ENCODE measurements around the gene CAMTA1. TPM values are rescaled to one million over a fixed set of nuclear protein-coding genes. Genes with fewer than 3 reads are reported as not detected.

Gene CAMTA1
- total and polyA plus RNA-seq, 12 donors, result 123 to 265 (median 142) TPM

DNA sequence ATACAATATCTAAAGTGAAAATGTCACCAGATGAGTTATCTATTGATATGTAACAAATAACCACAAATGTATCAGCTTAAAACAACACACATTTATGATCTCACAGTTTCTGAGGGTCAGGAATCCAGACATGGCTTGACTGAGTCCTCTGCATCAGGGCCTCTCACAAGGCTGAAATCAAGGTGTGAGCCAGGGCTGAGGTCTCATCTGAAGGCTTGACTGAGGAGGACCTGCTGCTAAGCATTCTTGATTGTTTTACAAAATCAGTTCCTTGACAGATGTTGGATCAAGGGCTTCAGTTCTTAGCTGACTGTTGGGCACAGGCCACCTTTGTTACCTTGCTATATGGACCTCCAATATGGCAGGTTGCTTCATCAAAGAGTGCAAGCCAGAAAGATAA lies 483.7 kb downstream of the CAMTA1 start:
- TF ChIP-seq, protein P1, sequence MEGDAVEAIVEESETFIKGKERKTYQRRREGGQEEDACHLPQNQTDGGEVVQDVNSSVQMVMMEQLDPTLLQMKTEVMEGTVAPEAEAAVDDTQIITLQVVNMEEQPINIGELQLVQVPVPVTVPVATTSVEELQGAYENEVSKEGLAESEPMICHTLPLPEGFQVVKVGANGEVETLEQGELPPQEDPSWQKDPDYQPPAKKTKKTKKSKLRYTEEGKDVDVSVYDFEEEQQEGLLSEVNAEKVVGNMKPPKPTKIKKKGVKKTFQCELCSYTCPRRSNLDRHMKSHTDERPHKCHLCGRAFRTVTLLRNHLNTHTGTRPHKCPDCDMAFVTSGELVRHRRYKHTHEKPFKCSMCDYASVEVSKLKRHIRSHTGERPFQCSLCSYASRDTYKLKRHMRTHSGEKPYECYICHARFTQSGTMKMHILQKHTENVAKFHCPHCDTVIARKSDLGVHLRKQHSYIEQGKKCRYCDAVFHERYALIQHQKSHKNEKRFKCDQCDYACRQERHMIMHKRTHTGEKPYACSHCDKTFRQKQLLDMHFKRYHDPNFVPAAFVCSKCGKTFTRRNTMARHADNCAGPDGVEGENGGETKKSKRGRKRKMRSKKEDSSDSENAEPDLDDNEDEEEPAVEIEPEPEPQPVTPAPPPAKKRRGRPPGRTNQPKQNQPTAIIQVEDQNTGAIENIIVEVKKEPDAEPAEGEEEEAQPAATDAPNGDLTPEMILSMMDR (IDR thresholded peaks at IDR 0.05), result no peak
- Histone ChIP-seq H3K9me3 (peaks cover 0 to 25% (median 13%) of the 10 kb centered on the region in 11 donors), H3K4me1 (no peaks in the 10 kb centered on the region), H3K4me3 (no peak overlapping the region), H3K36me3 (no peaks in the 10 kb centered on the region), H3K27me3 (peaks cover 0 to 4% (median 0%) of the 10 kb centered on the region in 7 donors), H3K27ac (no peak overlapping the region)
- DNase-seq, result no peak
- no peak for ATAC-seq
- intact Hi-C loops (cut with DNase I), result no loop called here

DNA sequence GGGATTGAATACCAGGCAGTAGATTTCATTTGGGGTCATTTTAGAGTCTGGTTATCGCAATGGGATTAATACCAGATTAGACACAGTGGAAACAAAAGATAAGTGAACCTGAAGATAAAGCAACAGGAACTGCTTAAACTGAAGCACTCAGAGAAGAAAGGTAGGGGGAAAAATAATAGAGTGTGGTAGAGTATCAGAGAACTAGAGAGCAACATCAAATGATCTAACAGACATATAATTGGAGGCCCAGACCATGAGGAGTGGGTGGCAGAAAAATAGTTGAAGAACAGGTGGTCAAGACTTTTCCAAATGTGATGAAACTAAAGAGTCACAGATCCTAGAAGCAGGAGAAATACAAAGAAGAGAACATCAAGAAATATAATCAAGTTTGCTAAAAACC lies 484.3 kb downstream of the CAMTA1 start:
- Histone ChIP-seq H3K4me1 (no peaks in the 10 kb centered on the region), H3K27me3 (peaks cover 0 to 4% (median 0%) of the 10 kb centered on the region in 7 donors), H3K4me3 (no peak overlapping the region), H3K9me3 (peaks cover 0 to 25% (median 13%) of the 10 kb centered on the region in 11 donors), H3K27ac (no peak overlapping the region), H3K36me3 (no peaks in the 10 kb centered on the region)
- 85 to 91% methylated on average over 1 of the region's 1 CpG for WGBS, 2 donors
- DNase-seq (no peak), ATAC-seq (no peak)
- intact Hi-C loops (cut with DNase I), result no loop called here
- TF ChIP-seq, protein P1 (IDR thresholded peaks at IDR 0.05), result no peak

DNA sequence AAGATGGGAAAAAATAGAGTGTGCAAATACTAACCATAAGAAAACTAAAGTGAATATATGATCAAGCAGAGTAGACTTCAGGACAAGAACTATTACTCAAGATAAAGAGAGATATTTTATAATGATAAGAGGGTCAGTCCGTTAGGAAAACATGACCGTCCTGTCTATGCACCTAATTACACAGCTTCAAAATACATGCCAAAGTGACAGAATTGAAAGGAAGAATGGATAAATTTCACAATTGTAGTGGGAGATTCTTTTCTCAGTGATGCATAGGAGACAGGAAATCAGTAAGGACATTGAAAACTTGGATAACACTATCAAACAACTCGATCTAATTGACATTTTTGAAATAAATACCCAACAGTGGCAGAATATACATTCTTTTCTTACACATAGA lies 489.0 kb downstream of the CAMTA1 start:
- intact Hi-C loops (cut with DNase I), result no loop called here
- Histone ChIP-seq H3K27me3 (peaks cover 0 to 9% (median 0%) of the 10 kb centered on the region in 7 donors), H3K9me3 (peaks cover 0 to 35% (median 13%) of the 10 kb centered on the region in 11 donors), H3K27ac (no peak overlapping the region), H3K36me3 (no peaks in the 10 kb centered on the region), H3K4me1 (no peaks in the 10 kb centered on the region), H3K4me3 (no peak overlapping the region)
- ATAC-seq (no peak), DNase-seq (no peak)
- WGBS, 2 donors, result 68 to 74% methylated on average over 3 of the region's 3 CpGs
- TF ChIP-seq, protein P1 (IDR thresholded peaks at IDR 0.05), result no peak

DNA sequence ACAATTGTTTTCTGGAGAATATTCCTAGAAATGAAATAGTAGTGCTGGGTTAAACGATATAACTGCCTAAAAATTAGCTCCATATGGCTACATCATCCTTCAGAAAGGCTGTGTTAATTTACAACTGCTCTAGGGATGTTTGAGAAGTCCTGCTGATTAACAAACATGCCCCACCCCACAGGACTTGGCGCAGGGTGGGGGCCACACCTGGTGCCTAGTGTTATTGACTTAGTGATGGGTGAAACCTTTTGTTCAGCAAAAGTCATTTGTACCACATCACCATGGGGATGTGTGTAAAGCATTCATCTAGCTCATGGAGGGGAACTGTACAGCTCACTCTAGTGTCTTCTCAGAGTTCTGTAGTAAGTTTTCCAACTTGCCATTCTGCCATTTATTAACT lies 492.8 kb downstream of the CAMTA1 start:
- Histone ChIP-seq H3K4me1 (no peaks in the 10 kb centered on the region), H3K27ac (no peak overlapping the region), H3K27me3 (peaks cover 0 to 18% (median 4%) of the 10 kb centered on the region in 7 donors), H3K4me3 (no peak overlapping the region), H3K36me3 (no peaks in the 10 kb centered on the region), H3K9me3 (peaks cover 0 to 23% (median 7%) of the 10 kb centered on the region in 11 donors)
- TF ChIP-seq, protein P1 (IDR thresholded peaks at IDR 0.05), result no peak
- DNase-seq (no peak), ATAC-seq (no peak)
- intact Hi-C loops (cut with DNase I), result no loop called here
- whole genome bisulfite sequencing, 2 donors, result 90 to 91% methylated on average over 2 of the region's 2 CpGs
